GM19467 (cell line): ENCODE measurements around the gene PGM5.

Experiments used
- ATAC-seq: cut with Tn5 transposase; IDR thresholded peaks from one replicate; pipeline ENCODE4 v1.9.1; 2021; ENCODE audit warnings: mild to moderate bottlenecking, moderate library complexity; ENCODE audit not compliant: unreplicated experiment

Gene PGM5

GRCh38 chr9:68493541-68493940 is 137.1 kb downstream of the PGM5 start:
- ATAC-seq = no peak

GRCh38 chr9:68493958-68494577 is 137.7 kb downstream of the PGM5 start:
- no peak for ATAC-seq

GRCh38 chr9:68495247-68495646 is 138.8 kb downstream of the PGM5 start:
- no peak for ATAC-seq

- ATAC-seq = no peak
Observed at GRCh38 chr9:68496356-68496755, 139.9 kb downstream of the PGM5 start.

- ATAC-seq = no peak
Observed at GRCh38 chr9:68497629-68498028, 141.2 kb downstream of the PGM5 start.

- ATAC-seq = no peak
Observed at GRCh38 chr9:68498816-68499215, 142.4 kb downstream of the PGM5 start.

- ATAC-seq = no peak
Observed at GRCh38 chr9:68500457-68501381, 144.3 kb downstream of the PGM5 start.

- ATAC-seq = no peak
Observed at GRCh38 chr9:68502279-68502678, 145.9 kb downstream of the PGM5 start.

GRCh38 chr9:68505681-68506409 is 149.4 kb downstream of the PGM5 start:
- no peak for ATAC-seq

- no peak for ATAC-seq
Observed at GRCh38 chr9:68506551-68506950, 150.1 kb downstream of the PGM5 start.

- no peak for ATAC-seq
Observed at GRCh38 chr9:68507130-68507805, 150.9 kb downstream of the PGM5 start.

- no peak for ATAC-seq
Observed at GRCh38 chr9:68507806-68508145, 151.4 kb downstream of the PGM5 start.

- ATAC-seq = no peak
Observed at GRCh38 chr9:68508547-68508946, 152.1 kb downstream of the PGM5 start.

- no peak for ATAC-seq
Observed at GRCh38 chr9:68509689-68510088, 153.3 kb downstream of the PGM5 start.

- no peak for ATAC-seq
Observed at GRCh38 chr9:68513385-68513784, 157.0 kb downstream of the PGM5 start.

- no peak for ATAC-seq
Observed at GRCh38 chr9:68513981-68514380, 157.6 kb downstream of the PGM5 start.

GRCh38 chr9:68515326-68516017 is 159.1 kb downstream of the PGM5 start:
- no peak for ATAC-seq

GRCh38 chr9:68522131-68522530 is 165.7 kb downstream of the PGM5 start:
- no peak for ATAC-seq

- no peak for ATAC-seq
Observed at GRCh38 chr9:68522954-68523353, 166.5 kb downstream of the PGM5 start.

GRCh38 chr9:68523367-68523936 is 167.0 kb downstream of the PGM5 start:
- ATAC-seq = no peak
